ENCODE results near the gene SIAH1. TPM values are rescaled to one million over a fixed set of nuclear protein-coding genes. Genes with fewer than 3 reads are reported as not detected.
"Not testable (repeated sequence)": the region's sequence is repeated elsewhere in the genome, so short reads cannot be mapped to it uniquely, and the experiment has no call there.

The SIAH1 gene
- total RNA-seq (ENCODE audit: insufficient read depth, low replicate concordance), result 93.4 TPM

GRCh38 chr16:48385253-48386150, at the start of gene SIAH1:
SIAH1 (minus strand) TSS chr16:48385413; CDS start chr16:48362428, 22,985 bp downstream.
- peak; percentile 88 for DNase-seq (ENCODE audit: low spot score)

DNA sequence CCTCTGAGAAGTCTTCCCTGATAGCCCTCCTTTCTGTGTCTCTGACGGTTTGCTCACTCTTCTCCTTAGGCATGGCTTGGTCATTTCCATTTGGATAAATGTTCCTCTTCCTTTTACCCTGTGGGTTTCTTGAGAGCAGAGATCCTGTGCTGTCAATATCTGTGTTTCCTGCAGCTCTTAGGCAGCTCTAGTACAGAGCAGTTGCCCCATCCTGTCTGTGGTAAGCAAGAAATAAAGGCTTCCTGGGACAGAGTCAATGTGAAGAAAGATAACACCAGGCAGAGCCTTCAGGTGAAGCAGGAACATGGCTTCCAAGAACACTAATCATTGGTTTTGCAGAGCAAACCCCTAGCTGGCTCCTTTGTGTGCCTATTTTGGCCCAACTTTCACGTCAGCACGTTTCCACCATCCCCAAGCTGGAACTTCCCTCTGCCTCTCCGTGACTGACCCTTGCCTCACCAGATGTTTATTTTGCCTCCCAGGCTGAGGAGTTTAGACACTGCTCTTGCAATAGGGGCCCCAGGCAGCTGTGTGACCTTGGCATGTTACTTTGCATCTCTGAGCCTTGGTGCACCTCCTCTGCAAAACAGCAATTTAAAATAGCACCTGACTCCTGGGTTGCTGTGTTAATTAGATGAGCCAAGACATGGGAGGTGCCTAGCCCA, 49.6 kb upstream of the SIAH1 start:
- DNase-seq (ENCODE audit: low spot score), result peak; percentile 10

DNA sequence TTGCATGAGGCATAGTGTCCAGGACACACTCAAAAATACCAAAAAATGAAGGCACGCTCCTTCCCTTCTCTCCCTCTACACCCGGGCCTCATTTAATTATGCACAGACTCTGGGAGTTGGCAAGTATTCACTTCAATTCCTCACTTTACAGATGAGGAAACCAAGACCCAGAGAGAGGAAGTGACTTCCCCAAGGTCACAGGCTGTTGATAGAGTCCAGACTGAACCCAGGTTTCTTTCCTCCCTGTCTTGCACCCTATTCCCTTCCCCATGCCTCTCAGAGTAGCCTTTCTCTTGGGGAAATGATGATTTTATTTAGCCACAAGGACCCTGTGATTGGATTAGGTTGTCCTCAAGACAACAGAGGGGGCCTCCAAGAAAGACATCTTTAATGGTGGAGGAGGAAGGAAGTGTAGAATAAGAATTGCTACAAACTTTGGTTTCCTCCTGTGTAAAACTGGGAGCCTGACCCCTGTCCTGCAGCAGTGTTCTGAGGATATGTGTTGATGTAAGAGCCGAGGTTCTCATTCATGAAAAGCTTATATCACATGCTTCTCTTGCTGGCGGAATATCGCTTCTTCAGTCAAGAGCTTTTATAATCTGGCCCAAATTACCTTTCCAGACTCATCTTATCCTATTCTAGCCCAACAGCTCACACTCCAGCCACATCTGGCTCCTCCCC, 48.8 kb upstream of the SIAH1 start:
- DNase-seq (ENCODE audit: low spot score), result no peak

- DNase-seq (ENCODE audit: low spot score), result no peak
Observed at GRCh38 chr16:48433116-48433849, 48.1 kb upstream of the SIAH1 start.

DNA sequence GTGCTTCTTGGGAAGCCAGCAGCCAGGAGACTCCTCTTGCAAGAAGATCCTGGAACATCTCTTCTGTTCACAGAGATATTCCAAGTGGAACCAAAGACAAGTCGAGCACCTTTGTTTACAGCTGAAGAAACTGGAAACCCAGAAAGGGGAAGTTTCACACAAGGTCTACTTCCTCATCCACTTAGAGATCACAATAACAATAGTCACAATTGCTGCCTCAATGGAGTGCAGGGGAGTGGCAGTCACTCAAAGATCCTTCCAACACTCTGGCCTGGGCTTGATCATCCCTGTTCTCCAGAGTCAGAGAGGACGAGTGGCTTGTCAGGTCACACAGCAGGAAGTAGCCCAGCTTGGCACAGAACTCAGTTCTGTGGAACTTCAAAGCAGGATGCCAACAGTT, 46.9 kb upstream of the SIAH1 start:
- no peak for DNase-seq (ENCODE audit: low spot score)

GRCh38 chr16:48430890-48431289, 45.7 kb upstream of the SIAH1 start:
- DNase-seq (ENCODE audit: low spot score), result no peak

DNA sequence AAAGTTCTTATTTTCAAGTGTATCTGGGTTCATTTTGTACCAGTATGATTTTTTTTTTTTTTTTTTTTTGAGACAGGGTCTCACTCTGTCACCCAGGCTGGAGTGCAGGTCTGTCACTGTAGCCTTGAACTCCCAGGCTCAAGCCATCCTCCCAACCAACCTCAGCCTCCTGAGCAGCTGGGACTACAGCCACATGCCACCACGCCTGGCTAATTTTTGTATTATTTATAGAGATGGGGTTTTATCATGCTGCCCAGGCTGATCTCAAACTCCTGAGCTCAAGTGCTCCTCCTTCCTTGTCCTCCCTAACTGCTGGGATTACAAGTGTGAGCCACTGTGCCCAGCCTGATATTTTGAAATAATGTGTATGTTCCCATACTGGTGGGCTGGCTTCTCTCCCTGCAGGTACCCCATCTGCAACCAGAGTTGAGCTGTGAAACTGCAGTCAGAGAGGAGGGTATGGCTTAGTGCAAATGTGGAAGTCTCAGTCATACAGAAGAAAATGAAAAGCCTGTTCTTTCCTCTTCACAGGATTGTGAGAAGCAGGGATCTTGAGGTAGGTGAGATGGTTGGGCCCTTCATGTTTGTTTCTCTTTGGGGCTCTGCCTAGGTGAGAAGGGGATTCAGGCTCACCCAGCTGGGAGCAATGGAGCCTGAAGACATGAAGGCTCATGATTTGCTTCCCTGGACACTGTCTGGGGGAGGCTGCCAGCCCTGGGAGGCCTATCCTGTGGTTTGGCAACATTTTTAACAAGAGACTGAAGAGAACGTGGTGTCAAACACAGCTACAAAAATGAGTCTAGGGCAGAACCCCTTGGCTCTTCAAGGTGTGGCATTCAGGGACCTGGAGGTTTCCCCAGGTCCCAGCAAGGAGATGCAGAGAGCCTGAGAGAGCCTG, 41.3 kb upstream of the SIAH1 start:
- no peak for DNase-seq (ENCODE audit: low spot score)

- no peak for DNase-seq (ENCODE audit: low spot score)
Observed at GRCh38 chr16:48422537-48422936, 37.3 kb upstream of the SIAH1 start.

DNA sequence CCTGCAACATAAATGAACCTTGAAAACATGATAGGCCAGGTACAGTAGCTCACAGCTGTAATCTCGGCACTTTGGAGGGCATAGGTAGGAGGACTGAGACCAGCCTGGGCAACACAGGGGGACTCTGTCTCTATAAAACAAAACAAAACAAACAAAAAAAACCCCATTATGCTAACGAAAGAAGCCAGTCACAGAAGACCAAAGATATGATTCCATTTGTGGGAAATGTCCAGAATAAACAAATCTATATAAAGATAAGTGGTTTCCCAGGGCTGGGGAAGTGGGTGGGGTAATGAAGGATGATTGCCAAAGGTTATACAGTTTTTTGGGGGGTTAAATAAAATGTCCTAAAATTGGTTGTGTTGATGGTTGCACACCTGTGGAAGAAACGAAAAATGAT, 36.5 kb upstream of the SIAH1 start:
- DNase-seq (ENCODE audit: low spot score), result no peak

- DNase-seq (ENCODE audit: low spot score), result no peak
Observed at GRCh38 chr16:48420437-48420836, 35.2 kb upstream of the SIAH1 start.

DNA sequence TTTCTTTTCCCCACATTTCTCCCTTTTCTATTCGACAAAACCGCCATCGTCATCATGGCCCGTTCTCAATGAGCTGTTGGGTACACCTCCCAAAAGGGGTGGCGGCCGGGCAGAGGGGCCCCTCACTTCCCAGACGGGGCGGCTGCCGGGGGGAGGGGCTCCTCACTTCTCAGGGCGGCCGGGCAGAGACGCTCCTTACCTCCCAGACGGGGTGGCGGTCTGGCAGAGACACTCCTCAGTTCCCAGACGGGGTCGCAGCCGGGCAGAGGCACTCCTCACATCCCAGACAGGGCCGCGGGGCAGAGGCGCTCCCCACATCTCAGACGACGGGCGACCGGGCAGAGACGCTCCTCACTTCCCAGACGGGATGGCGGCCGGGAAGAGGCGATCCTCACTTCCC, 31.4 kb upstream of the SIAH1 start:
- DNase-seq (ENCODE audit: low spot score), result not testable (repeated sequence)

DNA sequence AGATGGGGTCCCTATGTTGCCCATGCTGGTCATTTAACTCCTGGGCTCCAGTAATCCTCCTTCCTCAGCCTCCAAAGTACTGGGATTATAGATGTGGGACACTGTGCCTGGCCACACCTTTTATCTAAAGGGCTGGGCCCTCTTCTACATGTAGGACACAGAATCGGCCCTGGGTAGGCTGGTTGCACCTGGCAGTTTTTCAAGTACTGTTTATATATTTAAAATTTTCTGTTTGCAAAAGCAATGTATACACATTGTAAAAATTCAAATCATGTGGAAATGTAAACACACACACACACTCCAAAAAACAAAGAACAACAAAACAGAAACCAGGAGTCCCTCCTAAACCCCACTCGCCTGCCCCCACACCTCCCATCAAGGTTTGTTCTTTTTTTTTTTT, 28.1 kb upstream of the SIAH1 start:
- no peak for DNase-seq (ENCODE audit: low spot score)

- DNase-seq (ENCODE audit: low spot score), result peak; percentile 88
Observed at GRCh38 chr16:48409839-48410632, 24.8 kb upstream of the SIAH1 start.

DNA sequence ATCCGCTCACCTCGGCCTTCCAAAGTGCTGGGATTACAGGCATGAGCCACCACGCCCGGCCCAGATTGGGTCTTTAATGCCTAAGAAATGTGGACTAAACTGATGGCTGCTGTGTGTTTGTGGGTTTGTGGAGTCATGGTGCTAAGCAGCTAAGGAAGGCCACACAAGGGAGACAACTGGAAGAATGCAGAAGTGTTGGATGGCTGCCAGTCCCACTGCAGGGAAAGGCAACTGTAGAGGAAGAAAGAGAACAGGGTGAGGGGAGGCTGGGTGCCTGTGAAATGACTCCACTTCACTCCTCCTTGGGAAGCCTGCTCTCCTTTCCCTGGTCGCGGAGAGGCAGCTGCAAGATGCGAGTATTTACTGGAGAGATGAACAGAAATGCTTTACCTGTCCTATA, 23.5 kb upstream of the SIAH1 start:
- DNase-seq (ENCODE audit: low spot score), result peak; percentile 38

- no peak for DNase-seq (ENCODE audit: low spot score)
Observed at GRCh38 chr16:48405907-48406306, 20.7 kb upstream of the SIAH1 start.

- DNase-seq (ENCODE audit: low spot score), result no peak
Observed at GRCh38 chr16:48405153-48405552, 19.9 kb upstream of the SIAH1 start.

- not testable (repeated sequence) for DNase-seq (ENCODE audit: low spot score)
Observed at GRCh38 chr16:48402547-48402946, 17.3 kb upstream of the SIAH1 start.

- no peak for DNase-seq (ENCODE audit: low spot score)
Observed at GRCh38 chr16:48395375-48395774, 10.2 kb upstream of the SIAH1 start.

GRCh38 chr16:48394355-48394703, 9.1 kb upstream of the SIAH1 start:
- DNase-seq (ENCODE audit: low spot score), result no peak

All from umbilical cord (tissue), 2 donors.